ENCODE measurements around the gene TMEM245. TPM values are rescaled to one million over a fixed set of nuclear protein-coding genes. Genes with fewer than 3 reads are reported as not detected.

TMEM245 gene
- total and polyA plus RNA-seq, 7 donors = 1.8 to 105 (median 90.7) TPM

GRCh38 chr9:109051733-109052132, 68.0 kb downstream of the TMEM245 start:
- H3K36me3 ChIP-seq = peaks cover 7 to 94% (median 32%) of the 10 kb centered on the region in 4 donors
- TF ChIP-seq CTCF (IDR thresholded peaks at IDR 0.05) = no peak
- TF ChIP-seq POLR2A (IDR thresholded peaks at IDR 0.05) = no peak
- no peak for TF ChIP-seq POLR2AphosphoS5 (IDR thresholded peaks at IDR 0.05)
- TF ChIP-seq EP300 (IDR thresholded peaks at IDR 0.05) = no peak

GRCh38 chr9:109050444-109050843, 69.3 kb downstream of the TMEM245 start:
- DNase-seq = no peak
- intact Hi-C loops (cut with DNase I) = no loop called here
- Histone ChIP-seq H3K27me3 (no peaks in the 10 kb centered on the region), H3K9me3 (no peaks in the 10 kb centered on the region), H3K27ac (no peak overlapping the region), H3K4me3 (no peak overlapping the region), H3K36me3 (peaks cover 7 to 94% (median 39%) of the 10 kb centered on the region in 4 donors), H3K4me1 (no peaks in the 10 kb centered on the region)
- 79 to 82% methylated on average over 7 of the region's 7 CpGs for WGBS, 2 donors
- TF ChIP-seq POLR2AphosphoS5 (IDR thresholded peaks at IDR 0.05) = no peak
- no peak for TF ChIP-seq EP300 (IDR thresholded peaks at IDR 0.05)
- no peak for TF ChIP-seq POLR2A (IDR thresholded peaks at IDR 0.05)
- no peak for TF ChIP-seq CTCF (IDR thresholded peaks at IDR 0.05)

More at GRCh38 chr9:109051733-109052132, 68.0 kb downstream of the TMEM245 start:
- no peak overlapping the region for H3K27ac ChIP-seq
- H3K4me3 ChIP-seq = no peak overlapping the region
- H3K27me3 ChIP-seq = no peaks in the 10 kb centered on the region
- no peaks in the 10 kb centered on the region for H3K9me3 ChIP-seq
- H3K4me1 ChIP-seq = no peaks in the 10 kb centered on the region
- DNase-seq = no peak
- intact Hi-C loops (cut with DNase I) = no loop called here
- WGBS, 2 donors = 92 to 96% methylated on average over 1 of the region's 1 CpG

- no peaks in the 10 kb centered on the region for H3K27me3 ChIP-seq
- 90 to 95% methylated on average over 3 of the region's 3 CpGs for WGBS, 2 donors
- H3K4me1 ChIP-seq = no peaks in the 10 kb centered on the region
- no peak overlapping the region for H3K27ac ChIP-seq
- no peak for DNase-seq
- H3K36me3 ChIP-seq = peaks cover 4 to 93% (median 46%) of the 10 kb centered on the region in 4 donors
- intact Hi-C loops (cut with DNase I) = no loop called here
- H3K9me3 ChIP-seq = no peaks in the 10 kb centered on the region
- H3K4me3 ChIP-seq = no peak overlapping the region
- TF ChIP-seq CTCF (IDR thresholded peaks at IDR 0.05) = no peak
These were observed 70.9 kb downstream of the TMEM245 start for GRCh38 chr9:109048822-109049221.

GRCh38 chr9:109047259-109047658, 72.5 kb downstream of the TMEM245 start:
- peaks cover 0 to 89% (median 46%) of the 10 kb centered on the region in 4 donors for H3K36me3 ChIP-seq
- H3K9me3 ChIP-seq = peaks cover 0 to under 1% (median 0%) of the 10 kb centered on the region in 4 donors
- intact Hi-C loops (cut with DNase I) = no loop called here
- H3K27ac ChIP-seq = no peak overlapping the region
- TF ChIP-seq POLR2A (IDR thresholded peaks at IDR 0.05) = no peak
- TF ChIP-seq POLR2AphosphoS5 (IDR thresholded peaks at IDR 0.05) = no peak
- TF ChIP-seq CTCF (IDR thresholded peaks at IDR 0.05) = no peak
- TF ChIP-seq EP300 (IDR thresholded peaks at IDR 0.05) = no peak
- H3K4me1 ChIP-seq = no peaks in the 10 kb centered on the region
- WGBS, 2 donors = 96 to 97% methylated on average over 2 of the region's 2 CpGs
- no peak overlapping the region for H3K4me3 ChIP-seq
- H3K27me3 ChIP-seq = no peaks in the 10 kb centered on the region
- DNase-seq = no peak

GRCh38 chr9:109046346-109046745, 73.4 kb downstream of the TMEM245 start:
- peaks cover 0 to 89% (median 46%) of the 10 kb centered on the region in 4 donors for H3K36me3 ChIP-seq
- TF ChIP-seq POLR2AphosphoS5 (IDR thresholded peaks at IDR 0.05) = no peak
- TF ChIP-seq POLR2A (IDR thresholded peaks at IDR 0.05) = no peak
- no peak for TF ChIP-seq CTCF (IDR thresholded peaks at IDR 0.05)
- no peak for TF ChIP-seq EP300 (IDR thresholded peaks at IDR 0.05)

More at GRCh38 chr9:109046346-109046745, 73.4 kb downstream of the TMEM245 start:
- Histone ChIP-seq H3K9me3 (peaks cover 0 to 2% (median 0%) of the 10 kb centered on the region in 4 donors), H3K4me1 (no peaks in the 10 kb centered on the region), H3K4me3 (no peak overlapping the region), H3K27ac (no peak overlapping the region), H3K27me3 (no peaks in the 10 kb centered on the region)
- no peak for DNase-seq
- WGBS, 2 donors = 80 to 91% methylated on average over 1 of the region's 1 CpG
- intact Hi-C loops (cut with DNase I) = no loop called here

Measured in sigmoid colon (tissue), 7 donors.